Central memory CD8-positive, alpha-beta T cell (primary cell): Measurements from ENCODE around the gene ACO2.
A peak's percentile ranks its signal among the peaks of the same experiment; 100 is the strongest.

ENCODE experiments used
- ATAC-seq: fragments of 150-1000 bp; cut with Tn5 transposase; replicated peaks from 2 replicates; pipeline ENCODE4 v1.10.0; 2022; ENCODE audit warnings: mild to moderate bottlenecking, moderate FRiP score, moderate number of reproducible peaks; ENCODE audit not compliant: poor library complexity, severe bottlenecking; ENCODE audit errors: extremely low read depth
- DNase-seq, 2 donors: peaks; one replicate each; pipeline ENCODE4 v3.0.0; 2021; ENCODE audit warnings: low spot score in 2 of 2
- H3K27ac Mint-ChIP-seq: one replicate; pipeline ENCODE4 v1.8.0; 2022; ENCODE audit warnings: low read depth, mild to moderate bottlenecking, moderate library complexity, mixed read lengths
- H3K27me3 Mint-ChIP-seq: one replicate; pipeline ENCODE4 v1.8.0; 2022; ENCODE audit warnings: mixed read lengths
- H3K36me3 Mint-ChIP-seq: one replicate; pipeline ENCODE4 v1.8.0; 2022; ENCODE audit warnings: mild to moderate bottlenecking, moderate library complexity, mixed read lengths; ENCODE audit not compliant: insufficient read depth
- H3K4me1 Mint-ChIP-seq: one replicate; pipeline ENCODE4 v1.8.0; 2022; ENCODE audit warnings: mixed read lengths
- H3K4me3 Mint-ChIP-seq: one replicate; pipeline ENCODE4 v1.8.0; 2022; ENCODE audit warnings: mild to moderate bottlenecking, moderate library complexity, mixed read lengths
- H3K9me3 Mint-ChIP-seq: one replicate; pipeline ENCODE4 v1.8.0; 2022; ENCODE audit warnings: mixed read lengths

ACO2 gene

DNA sequence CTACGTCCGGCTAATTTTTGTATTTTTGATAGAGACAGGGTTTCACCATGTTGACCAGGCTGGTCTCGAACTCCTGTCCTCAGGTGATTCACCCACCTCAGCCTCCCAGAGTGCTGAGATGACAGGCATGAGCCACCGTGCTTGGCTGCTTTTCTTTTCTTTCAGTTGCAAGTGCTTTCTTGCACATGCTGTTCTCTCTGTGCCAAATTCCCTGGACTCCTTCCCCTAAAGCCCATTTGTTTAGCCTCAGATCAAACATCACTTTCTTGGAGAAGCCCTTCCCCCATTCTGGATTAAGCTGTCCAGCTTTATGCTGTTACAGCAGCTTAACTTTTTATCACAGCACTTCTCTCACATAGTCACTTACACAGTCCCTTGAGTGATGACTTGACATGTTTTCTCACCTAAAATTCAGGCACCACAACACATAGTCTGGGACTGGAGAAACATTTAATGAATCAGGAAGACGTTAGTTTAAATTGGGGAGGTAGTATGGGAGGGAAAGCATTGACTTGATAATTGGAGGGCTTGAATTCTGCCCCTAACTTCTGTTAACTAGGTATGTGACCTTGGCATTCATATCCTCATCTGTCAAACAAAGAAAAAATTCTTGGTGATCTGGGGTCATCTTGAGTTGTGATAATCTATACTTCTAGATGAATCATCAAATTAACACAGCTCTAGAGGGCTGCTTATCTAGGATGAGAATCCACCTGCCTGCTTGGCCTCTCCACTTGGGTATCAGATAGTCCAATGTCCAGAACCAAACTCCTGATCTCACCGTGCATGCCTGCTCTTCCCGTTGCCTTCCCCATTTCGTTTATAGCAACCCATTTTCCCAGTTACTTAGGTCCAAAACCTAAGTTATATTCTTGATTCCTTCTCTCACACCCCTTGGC lies 18.4 kb downstream of the ACO2 start:
- Mint-ChIP-seq H3K4me3 (no peak overlapping the region), H3K27ac (no peak overlapping the region), H3K27me3 (no peaks in the 10 kb centered on the region), H3K9me3 (no peaks in the 10 kb centered on the region), H3K36me3 (peaks cover 8% of the 10 kb centered on the region), H3K4me1 (peaks cover 55% of the 10 kb centered on the region)
- ATAC-seq (no peak), DNase-seq (no peak)

DNA sequence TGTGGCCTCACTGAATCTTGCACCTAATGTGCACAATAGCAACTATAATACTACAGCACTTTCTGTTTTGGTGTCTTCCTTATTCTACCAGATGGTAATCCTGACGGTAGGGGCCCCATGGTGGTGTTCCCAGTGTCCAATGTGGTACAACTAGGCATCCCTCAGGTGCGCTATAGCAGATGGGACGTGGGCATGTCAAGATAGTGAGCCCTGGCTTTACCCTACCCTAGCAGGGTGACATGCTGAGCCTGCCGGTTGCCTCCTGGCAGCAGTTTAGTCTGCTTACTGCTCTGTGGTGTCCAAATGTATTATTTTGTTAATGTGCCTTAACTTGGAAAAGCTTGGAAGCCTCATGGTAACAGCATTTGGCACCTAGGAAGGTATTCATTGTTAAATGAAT lies 19.2 kb downstream of the ACO2 start:
- Mint-ChIP-seq H3K36me3 (peaks cover 10% of the 10 kb centered on the region), H3K4me1 (peaks cover 48% of the 10 kb centered on the region), H3K27me3 (no peaks in the 10 kb centered on the region), H3K9me3 (no peaks in the 10 kb centered on the region), H3K4me3 (no peak overlapping the region), H3K27ac (no peak overlapping the region)
- DNase-seq (no peak), ATAC-seq (no peak)

DNA sequence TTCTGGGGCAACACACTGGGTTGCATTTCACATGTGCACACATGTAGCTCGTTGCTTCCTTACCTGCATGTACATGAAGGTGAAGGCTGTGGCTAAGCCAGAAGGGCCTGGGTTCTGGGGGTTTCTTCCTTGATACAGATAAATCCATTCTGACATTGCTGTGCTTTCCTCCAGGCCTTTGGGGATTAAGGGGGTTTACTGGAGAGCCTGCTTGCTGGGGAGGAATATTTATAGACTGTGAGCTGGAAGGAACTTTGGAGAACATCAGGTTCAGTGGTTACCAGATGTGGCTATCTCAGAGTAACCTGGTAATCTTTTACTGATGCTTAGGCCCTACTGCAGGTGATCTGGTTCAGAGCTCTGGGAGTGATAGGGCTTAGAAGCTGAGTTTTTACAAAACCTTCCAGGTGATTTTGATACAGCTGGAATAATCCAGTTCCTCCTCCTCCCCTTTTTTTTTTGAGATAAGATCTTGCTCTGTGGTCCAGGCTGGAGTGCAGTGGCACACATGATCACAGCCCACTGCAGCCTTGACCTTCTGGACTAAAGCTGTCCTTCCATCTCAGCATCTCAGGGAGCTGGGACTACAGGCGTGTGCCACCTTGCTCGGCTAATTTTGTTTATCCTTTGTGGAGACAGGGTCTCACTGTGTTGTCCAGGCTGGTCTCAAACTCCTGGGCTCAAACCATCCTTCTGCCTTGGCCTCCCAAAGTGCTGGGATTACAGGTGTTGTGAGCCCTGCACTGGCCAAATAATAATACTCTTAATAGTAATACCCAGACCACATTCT lies 19.9 kb downstream of the ACO2 start:
- no peaks in the 10 kb centered on the region for H3K27me3 Mint-ChIP-seq
- peaks cover 10% of the 10 kb centered on the region for H3K36me3 Mint-ChIP-seq
- H3K27ac Mint-ChIP-seq, result peak overlapping the region; percentile 58
- peaks cover 46% of the 10 kb centered on the region for H3K4me1 Mint-ChIP-seq
- no peak overlapping the region for H3K4me3 Mint-ChIP-seq
- no peaks in the 10 kb centered on the region for H3K9me3 Mint-ChIP-seq
- no peak for DNase-seq
- no peak for ATAC-seq

DNA sequence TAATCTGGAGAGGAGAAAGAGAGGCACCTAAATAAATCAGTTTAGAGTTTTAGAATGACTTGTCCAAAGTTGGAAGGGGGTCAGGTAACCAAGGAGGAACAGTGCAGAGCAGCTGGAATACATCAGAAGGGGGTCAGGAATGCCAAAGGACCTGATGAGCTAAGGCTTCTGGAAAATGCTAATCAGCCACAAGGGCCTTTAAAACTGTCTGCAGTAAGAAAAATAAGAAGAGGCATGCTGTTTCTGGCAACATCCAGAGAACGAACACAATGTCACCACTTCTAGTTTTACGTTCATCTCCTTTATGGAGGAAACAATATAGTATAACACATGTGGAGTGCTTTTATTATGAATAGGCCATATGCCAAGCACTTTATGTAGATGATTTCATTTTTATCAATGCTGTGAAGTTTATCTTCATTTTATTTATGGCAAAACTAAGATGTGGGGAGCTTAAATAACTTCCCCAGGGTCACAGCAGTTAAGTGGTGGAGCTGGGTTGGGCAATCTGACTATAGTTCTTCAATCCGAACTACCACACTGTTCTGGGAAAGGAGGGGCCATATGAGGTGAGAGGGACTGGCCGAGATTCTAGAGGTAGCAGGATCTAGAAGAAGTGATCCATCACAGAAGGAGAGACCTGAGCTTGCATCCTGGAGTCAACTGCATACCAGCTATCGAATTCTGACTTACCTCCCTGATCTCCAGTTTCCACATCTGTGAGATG lies 22.6 kb downstream of the ACO2 start:
- ATAC-seq, result no peak

DNA sequence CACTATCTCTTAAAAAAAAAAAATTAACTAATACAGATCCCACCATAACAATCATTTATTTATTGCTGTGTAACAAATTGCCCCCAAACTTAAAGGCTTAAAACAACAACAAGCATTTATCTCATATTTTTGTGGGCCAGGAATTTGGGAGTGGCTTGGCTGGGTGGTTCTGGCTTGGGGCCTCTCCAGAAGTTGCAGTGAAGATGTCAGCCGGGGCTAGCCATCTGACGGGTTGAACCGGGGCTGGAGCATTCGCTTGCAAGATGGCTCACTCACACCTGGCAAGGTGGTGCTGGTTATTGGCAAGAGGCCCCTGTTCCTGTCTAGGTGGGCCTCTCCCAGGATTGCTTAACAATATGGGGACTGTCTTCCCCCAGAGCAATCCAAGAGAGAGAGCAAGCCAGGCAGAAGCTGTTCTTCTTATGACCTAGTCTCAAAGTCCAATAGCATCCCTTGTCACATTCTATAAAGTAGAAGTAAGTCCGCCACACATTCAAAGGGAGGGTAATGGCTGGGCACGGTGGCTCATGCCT lies 29.5 kb downstream of the ACO2 start:
- no peaks in the 10 kb centered on the region for H3K9me3 Mint-ChIP-seq
- H3K36me3 Mint-ChIP-seq, result peaks cover 25% of the 10 kb centered on the region
- no peak overlapping the region for H3K27ac Mint-ChIP-seq
- H3K27me3 Mint-ChIP-seq, result no peaks in the 10 kb centered on the region
- ATAC-seq (no peak), DNase-seq (no peak)
- no peak overlapping the region for H3K4me3 Mint-ChIP-seq
- no peaks in the 10 kb centered on the region for H3K4me1 Mint-ChIP-seq

More for the DNA sequence above, 22.6 kb downstream of the ACO2 start:
- H3K4me3 Mint-ChIP-seq, result no peak overlapping the region
- H3K9me3 Mint-ChIP-seq, result no peaks in the 10 kb centered on the region
- H3K27ac Mint-ChIP-seq, result no peak overlapping the region
- no peaks in the 10 kb centered on the region for H3K27me3 Mint-ChIP-seq
- peaks cover 38% of the 10 kb centered on the region for H3K4me1 Mint-ChIP-seq
- H3K36me3 Mint-ChIP-seq, result peaks cover 10% of the 10 kb centered on the region
- no peak for DNase-seq

DNA sequence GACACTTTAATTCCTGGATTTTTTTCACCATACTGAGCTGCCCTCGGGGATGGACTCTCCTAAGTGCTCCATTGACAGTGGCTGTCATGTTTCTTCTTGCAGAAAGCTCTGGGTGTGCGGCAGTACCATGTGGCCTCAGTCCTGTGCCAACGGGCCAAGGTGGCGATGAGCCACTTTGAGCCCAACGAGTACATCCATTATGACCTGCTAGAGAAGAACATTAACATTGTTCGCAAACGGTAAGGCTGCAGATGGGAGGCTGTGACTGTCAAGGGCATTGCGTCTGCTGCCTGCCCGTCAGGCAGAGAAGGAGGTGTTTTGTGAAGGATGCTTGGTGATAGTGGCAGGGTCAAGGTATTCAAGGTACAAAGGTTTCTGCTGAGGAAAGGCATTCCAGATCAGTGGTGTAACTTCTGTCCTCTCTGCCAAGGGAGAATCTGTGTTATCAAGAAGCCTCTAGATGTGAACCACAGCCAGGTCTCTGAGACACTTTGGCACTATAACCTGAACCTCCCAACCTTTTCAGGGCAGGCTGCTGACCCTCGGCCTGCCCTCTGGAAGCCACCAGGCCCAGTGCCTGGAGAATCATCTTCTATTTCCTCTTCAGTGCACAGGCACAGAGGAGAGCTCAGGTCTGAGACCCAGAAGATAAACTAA lies 30.8 kb downstream of the ACO2 start:
- Mint-ChIP-seq H3K9me3 (no peaks in the 10 kb centered on the region), H3K36me3 (peaks cover 31% of the 10 kb centered on the region), H3K27ac (no peak overlapping the region), H3K4me3 (no peak overlapping the region), H3K4me1 (no peaks in the 10 kb centered on the region), H3K27me3 (no peaks in the 10 kb centered on the region)
- no peak for DNase-seq
- ATAC-seq, result no peak

DNA sequence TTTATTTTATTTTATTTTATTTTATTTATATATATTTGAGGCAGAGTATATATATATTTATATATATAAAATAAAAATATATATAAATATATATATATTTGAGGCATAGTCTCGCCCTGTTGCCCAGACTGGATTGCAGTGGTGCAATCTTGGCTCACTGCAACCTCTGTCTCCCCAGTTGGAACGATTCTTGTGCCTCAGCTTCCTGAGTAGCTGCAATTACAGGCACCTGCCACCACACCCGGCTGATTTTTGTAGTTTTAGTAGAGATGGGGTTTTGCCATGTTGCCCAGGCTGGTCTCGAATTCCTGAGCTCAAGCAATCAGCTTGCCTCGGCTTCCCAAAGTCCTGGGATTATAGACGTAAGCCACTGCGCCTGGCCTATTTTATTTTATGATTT lies 31.4 kb downstream of the ACO2 start:
- Mint-ChIP-seq H3K36me3 (peaks cover 29% of the 10 kb centered on the region), H3K9me3 (no peaks in the 10 kb centered on the region), H3K27me3 (no peaks in the 10 kb centered on the region), H3K4me1 (no peaks in the 10 kb centered on the region), H3K4me3 (no peak overlapping the region), H3K27ac (no peak overlapping the region)
- ATAC-seq (no peak), DNase-seq (no peak)

DNA sequence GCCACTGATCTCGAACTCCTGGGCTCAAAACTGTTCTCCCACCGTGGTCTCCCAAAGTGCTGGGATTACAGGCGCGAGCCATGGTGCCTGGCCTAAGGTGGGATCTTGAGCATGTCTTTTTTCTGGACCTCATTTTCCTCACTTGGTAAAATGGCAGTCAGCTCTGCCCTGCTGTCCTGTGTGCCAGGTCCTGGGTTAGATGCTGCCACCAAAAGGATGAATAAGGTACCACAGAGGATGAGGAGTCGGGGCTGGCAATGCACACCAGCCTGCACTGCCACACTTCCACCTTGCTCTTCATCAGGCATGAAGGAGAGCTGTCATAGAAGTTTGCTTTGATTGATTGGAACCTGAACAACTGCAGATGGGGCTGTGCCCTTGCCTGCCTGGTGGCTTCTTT lies 32.3 kb downstream of the ACO2 start:
- Mint-ChIP-seq H3K4me1 (no peaks in the 10 kb centered on the region), H3K4me3 (no peak overlapping the region), H3K27me3 (no peaks in the 10 kb centered on the region), H3K36me3 (peaks cover 29% of the 10 kb centered on the region), H3K27ac (no peak overlapping the region), H3K9me3 (no peaks in the 10 kb centered on the region)
- DNase-seq (no peak), ATAC-seq (no peak)

DNA sequence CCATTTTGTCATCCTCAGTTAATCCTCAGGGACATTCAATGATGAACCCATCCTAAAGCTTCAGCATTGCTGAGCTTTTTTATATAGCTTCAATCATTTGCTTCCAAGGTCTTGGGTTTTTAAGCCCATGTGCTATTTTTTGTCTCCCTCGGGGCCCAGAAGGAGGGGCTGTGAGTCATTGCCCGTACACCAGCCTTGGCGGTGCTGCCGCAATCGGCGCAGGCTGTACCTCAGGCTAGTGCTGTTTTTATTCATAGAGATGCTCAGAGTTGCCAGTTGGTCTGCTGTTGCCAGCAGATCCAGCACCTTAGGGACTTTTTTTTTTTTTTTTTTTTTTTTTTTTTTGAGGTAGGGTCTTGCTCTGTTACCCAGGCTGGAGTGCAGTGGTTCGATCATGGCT lies 35.5 kb downstream of the ACO2 start:
- H3K9me3 Mint-ChIP-seq, result no peaks in the 10 kb centered on the region
- peaks cover 4% of the 10 kb centered on the region for H3K4me1 Mint-ChIP-seq
- peaks cover 41% of the 10 kb centered on the region for H3K36me3 Mint-ChIP-seq
- no peaks in the 10 kb centered on the region for H3K27me3 Mint-ChIP-seq
- H3K4me3 Mint-ChIP-seq, result no peak overlapping the region
- no peak overlapping the region for H3K27ac Mint-ChIP-seq
- ATAC-seq, result no peak
- DNase-seq, result no peak

DNA sequence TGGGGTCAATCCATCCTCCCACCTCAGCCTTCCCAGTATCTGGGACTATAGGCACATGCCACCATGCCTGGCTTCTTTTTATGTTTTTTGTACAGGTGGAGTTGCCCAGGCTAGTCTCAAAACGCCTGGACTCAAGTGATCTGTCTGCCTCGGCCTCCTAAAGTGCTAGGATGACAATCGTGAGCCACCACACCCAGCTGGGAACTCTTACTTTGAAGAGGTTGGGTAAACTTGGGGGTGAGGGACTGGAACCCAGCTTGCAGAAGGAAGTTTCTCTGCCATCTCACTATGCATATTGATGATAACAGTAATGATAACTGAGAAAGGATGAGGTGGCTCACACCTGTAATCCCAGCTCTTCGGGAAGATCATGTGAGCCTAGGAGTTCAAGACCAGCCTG lies 35.9 kb downstream of the ACO2 start:
- Mint-ChIP-seq H3K27me3 (no peaks in the 10 kb centered on the region), H3K4me3 (no peak overlapping the region), H3K27ac (no peak overlapping the region), H3K36me3 (peaks cover 40% of the 10 kb centered on the region), H3K9me3 (no peaks in the 10 kb centered on the region), H3K4me1 (peaks cover 6% of the 10 kb centered on the region)
- ATAC-seq, result no peak
- no peak for DNase-seq

DNA sequence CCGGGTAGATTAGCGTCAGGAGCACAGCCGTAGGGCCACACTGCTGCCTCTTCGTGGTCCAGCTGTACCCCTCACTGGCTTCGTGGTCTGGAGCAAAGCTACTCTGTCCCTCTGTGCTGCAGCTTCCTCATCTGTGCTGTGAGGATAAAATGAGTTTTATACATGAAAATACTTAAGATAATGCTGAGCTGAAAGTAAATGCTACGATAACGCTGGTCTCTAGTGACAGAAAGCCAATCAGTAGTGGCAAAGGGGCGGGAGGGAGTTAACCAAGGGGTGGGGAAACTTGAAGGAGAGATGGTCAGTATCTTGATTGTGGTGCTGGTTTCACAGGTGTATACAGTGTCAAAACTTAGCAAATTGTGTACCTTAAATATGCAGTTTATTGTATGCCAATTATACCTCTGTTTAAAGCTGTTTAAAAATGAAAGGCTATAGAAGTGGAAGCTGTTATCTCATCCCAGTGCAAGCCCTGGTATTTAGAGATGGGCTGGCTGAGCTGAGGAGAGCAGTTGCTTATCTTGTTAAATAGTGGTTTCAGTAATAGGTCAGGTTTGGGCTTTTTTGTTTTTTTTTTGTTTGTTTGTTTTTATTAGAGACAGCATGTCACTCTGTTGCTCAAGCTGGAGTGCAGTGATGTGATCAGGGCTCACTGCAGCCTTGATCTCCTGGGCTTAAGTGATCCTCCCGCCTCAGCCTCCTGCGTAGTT lies 36.7 kb downstream of the ACO2 start:
- Mint-ChIP-seq H3K27ac (no peak overlapping the region), H3K27me3 (no peaks in the 10 kb centered on the region), H3K4me3 (no peak overlapping the region), H3K4me1 (peaks cover 6% of the 10 kb centered on the region), H3K36me3 (peaks cover 43% of the 10 kb centered on the region), H3K9me3 (no peaks in the 10 kb centered on the region)
- ATAC-seq (no peak), DNase-seq (no peak)
